ENCODE results near the gene ARMC10. TPM values are rescaled to one million over a fixed set of nuclear protein-coding genes. Genes with fewer than 3 reads are reported as not detected.

ARMC10 gene
- total RNA-seq, 1 donor from 2014 or later = 36.6 TPM

- Histone ChIP-seq H3K4me1 (no peaks in the 10 kb centered on the region), H3K36me3 (peaks cover 0 to 7% of the 10 kb centered on the region in 2 donors), H3K27me3 (no peaks in the 10 kb centered on the region), H3K4me3 (no peak overlapping the region), H3K9me3 (no peaks in the 10 kb centered on the region), H3K27ac (no peak overlapping the region)
- DNase-seq (ENCODE audit: extremely low spot score in 2 of 2) = no peak
- TF ChIP-seq POLR2AphosphoS5 (IDR thresholded peaks at IDR 0.05; ENCODE audit: insufficient read depth in 1 of 2, low read depth in 1 of 2) = no peak
- intact Hi-C loops (cut with DNase I) = no loop called here
Observed at GRCh38 chr7:103115771-103116170, 40.8 kb downstream of the ARMC10 start.

GRCh38 chr7:103116511-103116910 lies 41.6 kb downstream of the ARMC10 start:
- Histone ChIP-seq H3K27me3 (no peaks in the 10 kb centered on the region), H3K4me1 (no peaks in the 10 kb centered on the region), H3K4me3 (no peak overlapping the region), H3K36me3 (peaks cover 0 to 14% of the 10 kb centered on the region in 2 donors), H3K27ac (no peak overlapping the region), H3K9me3 (no peaks in the 10 kb centered on the region)
- intact Hi-C loops (cut with DNase I) = no loop called here
- no peak for DNase-seq (ENCODE audit: extremely low spot score in 2 of 2)
- no peak for TF ChIP-seq POLR2A (IDR thresholded peaks at IDR 0.05)
- TF ChIP-seq POLR2AphosphoS5 (IDR thresholded peaks at IDR 0.05; ENCODE audit: insufficient read depth in 1 of 2, low read depth in 1 of 2) = no peak
- TF ChIP-seq CTCF (IDR thresholded peaks at IDR 0.05) = no peak

GRCh38 chr7:103116991-103117390 lies 42.1 kb downstream of the ARMC10 start:
- Histone ChIP-seq H3K9me3 (no peaks in the 10 kb centered on the region), H3K4me1 (no peaks in the 10 kb centered on the region), H3K4me3 (no peak overlapping the region), H3K27me3 (no peaks in the 10 kb centered on the region), H3K36me3 (peaks cover 0 to 18% of the 10 kb centered on the region in 2 donors), H3K27ac (no peak overlapping the region)
- DNase-seq (ENCODE audit: extremely low spot score in 2 of 2) = no peak
- intact Hi-C loops (cut with DNase I) = no loop called here
- TF ChIP-seq POLR2AphosphoS5 (IDR thresholded peaks at IDR 0.05; ENCODE audit: insufficient read depth in 1 of 2, low read depth in 1 of 2) (no peak), POLR2A (IDR thresholded peaks at IDR 0.05) (no peak), CTCF (IDR thresholded peaks at IDR 0.05) (no peak)

GRCh38 chr7:103117465-103117864 lies 42.5 kb downstream of the ARMC10 start:
- intact Hi-C loops (cut with DNase I) = no loop called here
- no peak for DNase-seq (ENCODE audit: extremely low spot score in 2 of 2)
- Histone ChIP-seq H3K36me3 (peaks cover 0 to 21% of the 10 kb centered on the region in 2 donors), H3K9me3 (no peaks in the 10 kb centered on the region), H3K27ac (no peak overlapping the region), H3K4me3 (no peak overlapping the region), H3K4me1 (no peaks in the 10 kb centered on the region), H3K27me3 (no peaks in the 10 kb centered on the region)
- no peak for TF ChIP-seq CTCF (IDR thresholded peaks at IDR 0.05)
- TF ChIP-seq POLR2A (IDR thresholded peaks at IDR 0.05) = no peak
- no peak for TF ChIP-seq POLR2AphosphoS5 (IDR thresholded peaks at IDR 0.05; ENCODE audit: insufficient read depth in 1 of 2, low read depth in 1 of 2)

DNA sequence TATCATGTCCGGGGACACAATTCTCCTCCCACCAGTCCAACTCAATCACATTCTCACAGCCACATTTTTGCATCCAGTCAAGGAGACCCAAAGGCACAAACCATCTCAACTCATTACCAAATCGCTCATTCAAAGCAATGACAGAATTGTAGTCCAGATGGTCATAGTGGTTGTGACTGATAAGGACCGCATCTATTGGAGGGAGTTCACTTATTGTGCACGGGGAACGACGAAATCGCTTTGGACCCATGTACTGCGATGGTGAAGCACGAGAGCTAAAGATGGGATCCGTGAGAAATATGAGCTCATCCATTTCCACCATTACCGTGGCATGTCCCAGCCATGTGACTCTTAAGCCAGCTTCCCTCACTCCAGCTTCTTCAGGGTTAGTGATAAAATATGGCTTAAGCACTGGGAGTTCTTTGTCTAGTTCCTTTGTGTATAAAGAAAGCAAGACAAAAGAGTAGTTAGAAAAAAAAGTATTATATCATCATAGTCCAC lies 44.9 kb downstream of the ARMC10 start:
- Histone ChIP-seq H3K27me3 (no peaks in the 10 kb centered on the region), H3K4me3 (no peak overlapping the region), H3K4me1 (no peaks in the 10 kb centered on the region), H3K9me3 (no peaks in the 10 kb centered on the region), H3K36me3 (peaks cover 0 to 21% of the 10 kb centered on the region in 2 donors), H3K27ac (no peak overlapping the region)
- intact Hi-C loops (cut with DNase I) = no loop called here
- no peak for DNase-seq (ENCODE audit: extremely low spot score in 2 of 2)
- TF ChIP-seq POLR2A (IDR thresholded peaks at IDR 0.05) (no peak), POLR2AphosphoS5 (IDR thresholded peaks at IDR 0.05; ENCODE audit: insufficient read depth in 1 of 2, low read depth in 1 of 2) (no peak), CTCF (IDR thresholded peaks at IDR 0.05) (no peak)
